NCI-H748 treated with DMSO at 0.1 percent for 48 hours (cell line): ENCODE results near the gene SLC25A24.

Experiments
- DNase-seq: peaks from one replicate; lab custom pipeline; 2025; lab: John Stamatoyannopoulos, UW

The SLC25A24 gene

DNA sequence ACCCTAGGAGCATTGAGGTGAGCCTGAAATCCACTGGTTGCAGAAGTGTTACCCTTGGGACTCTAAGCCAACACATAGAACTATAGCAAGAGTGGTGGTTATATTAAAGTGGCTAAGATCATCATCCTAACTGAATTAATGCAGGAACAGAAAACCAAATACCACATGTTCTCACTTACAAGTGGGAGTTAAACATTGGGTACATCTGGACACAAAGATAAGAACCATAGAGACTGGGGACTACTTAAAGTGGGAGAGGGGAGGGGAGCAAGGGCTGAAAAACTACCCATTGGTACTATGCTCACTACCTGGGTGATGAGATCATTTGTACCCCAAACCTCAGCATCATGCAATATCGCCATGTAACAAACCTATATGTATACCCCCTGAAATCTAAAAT lies 100.0 kb downstream of the SLC25A24 start:
- no peak for DNase-seq

DNA sequence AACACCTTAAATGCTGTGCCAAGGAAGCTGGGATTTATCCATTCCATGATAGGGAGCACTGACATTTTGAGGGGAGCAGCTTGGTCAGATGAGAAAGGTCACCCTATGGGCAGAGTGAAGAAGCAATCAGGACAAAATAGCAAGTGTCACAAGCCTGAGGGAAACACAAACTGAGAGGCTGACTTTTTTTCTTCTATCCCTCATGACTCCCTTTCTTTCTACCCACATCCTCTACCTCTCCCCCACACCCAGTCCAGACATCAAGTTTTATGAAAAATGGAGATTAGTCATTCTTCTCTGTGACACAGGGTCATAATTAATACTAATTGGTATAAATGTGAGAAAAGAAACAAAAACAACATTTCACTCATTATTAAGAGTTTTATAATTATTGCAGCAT lies 103.1 kb downstream of the SLC25A24 start:
- no peak for DNase-seq

DNA sequence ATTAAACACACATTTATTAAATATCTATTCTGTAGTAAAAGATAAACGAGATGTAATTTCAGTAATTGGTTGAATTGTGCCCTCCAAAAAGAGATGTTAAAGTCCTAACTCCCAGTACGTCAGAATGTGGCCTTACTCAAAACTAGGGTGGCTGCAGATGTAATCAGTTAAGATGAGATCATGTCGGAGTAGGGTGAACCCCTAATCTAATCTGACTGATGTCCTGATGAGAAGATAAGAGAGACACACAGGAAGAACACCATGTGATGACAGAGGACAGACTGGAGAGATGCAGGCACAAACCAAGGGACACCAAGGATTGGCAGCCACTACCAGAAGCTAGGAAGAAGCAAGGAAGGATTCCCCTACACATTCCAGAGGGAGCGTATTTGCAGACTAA lies 104.1 kb downstream of the SLC25A24 start:
- DNase-seq, result no peak

DNA sequence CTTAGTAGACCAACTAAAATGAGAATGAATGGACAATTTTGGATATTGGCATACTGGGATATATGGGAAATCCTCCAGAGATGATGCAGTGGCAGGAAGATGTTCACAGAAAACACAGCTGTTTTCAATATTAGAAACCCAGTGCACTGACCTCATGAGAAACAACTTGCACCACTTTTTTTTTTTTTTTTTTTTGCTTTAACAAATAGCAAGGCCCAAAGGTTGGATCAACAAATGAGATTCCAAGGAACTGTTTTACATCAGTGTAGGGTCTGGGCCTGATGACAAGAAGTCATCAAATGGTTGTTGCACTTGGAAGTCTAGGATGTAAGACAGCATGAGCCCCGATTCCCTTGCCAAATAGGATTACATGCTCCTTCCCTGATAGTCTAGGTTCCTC lies 110.7 kb downstream of the SLC25A24 start:
- DNase-seq, result no peak

DNA sequence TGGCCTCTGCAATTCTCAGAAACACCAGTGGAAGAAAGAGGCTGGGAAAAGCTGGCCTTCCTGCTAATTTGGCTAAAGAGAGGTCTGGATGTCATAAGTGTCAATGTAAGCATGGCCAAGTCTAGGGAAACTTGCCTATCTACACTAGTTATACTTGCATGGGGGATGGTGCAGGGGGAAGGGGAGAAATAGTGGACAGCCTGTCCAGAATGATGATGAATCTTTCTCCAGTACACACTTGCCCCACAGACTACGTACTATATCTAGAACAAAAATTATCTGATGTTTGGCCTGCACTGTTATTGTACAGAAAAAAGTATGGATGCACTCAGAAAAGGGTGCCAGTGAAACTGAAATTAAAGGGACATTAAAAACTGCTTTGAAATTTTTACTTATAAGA lies 114.5 kb downstream of the SLC25A24 start:
- no peak for DNase-seq

DNA sequence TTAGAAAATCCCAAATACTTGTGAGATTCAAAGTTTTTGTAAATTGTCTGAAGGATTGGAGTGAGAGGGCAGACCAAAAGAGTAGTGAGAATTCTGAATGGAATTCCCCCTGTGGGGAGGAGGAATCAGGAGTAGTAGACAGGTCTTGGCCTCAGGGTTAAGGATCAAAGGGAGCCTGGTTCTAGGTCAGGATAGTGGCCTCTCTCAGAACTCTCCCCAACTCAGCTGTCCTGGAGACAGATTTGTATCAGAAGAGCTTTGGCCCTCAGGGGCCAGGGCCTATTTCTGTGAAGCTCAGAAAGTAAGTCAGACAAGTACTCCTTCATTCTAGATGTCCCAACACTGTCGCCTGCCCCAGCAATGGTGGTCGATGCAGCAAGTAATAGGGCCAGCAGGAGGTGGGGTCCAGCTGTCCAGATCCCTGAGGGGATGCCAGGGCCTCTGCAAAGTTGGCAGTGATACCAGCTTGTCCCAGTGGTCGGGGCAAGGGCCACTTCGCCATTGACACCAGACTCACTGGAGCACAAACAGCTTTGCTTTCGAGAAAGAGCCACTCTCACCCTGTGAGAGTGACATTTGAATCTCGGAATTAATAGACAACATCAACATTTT lies 115.2 kb downstream of the SLC25A24 start:
- no peak for DNase-seq
